ENCODE data around the gene ERCC6L2.

The ERCC6L2 gene

GRCh38 chr9:95891067-95891671 lies 15.7 kb downstream of the ERCC6L2 start:
- H3K4me3 ChIP-seq (ENCODE audit: low read depth, low read length), result no peak overlapping the region
- no peak overlapping the region for H2AFZ ChIP-seq
- TF ChIP-seq, protein P1, sequence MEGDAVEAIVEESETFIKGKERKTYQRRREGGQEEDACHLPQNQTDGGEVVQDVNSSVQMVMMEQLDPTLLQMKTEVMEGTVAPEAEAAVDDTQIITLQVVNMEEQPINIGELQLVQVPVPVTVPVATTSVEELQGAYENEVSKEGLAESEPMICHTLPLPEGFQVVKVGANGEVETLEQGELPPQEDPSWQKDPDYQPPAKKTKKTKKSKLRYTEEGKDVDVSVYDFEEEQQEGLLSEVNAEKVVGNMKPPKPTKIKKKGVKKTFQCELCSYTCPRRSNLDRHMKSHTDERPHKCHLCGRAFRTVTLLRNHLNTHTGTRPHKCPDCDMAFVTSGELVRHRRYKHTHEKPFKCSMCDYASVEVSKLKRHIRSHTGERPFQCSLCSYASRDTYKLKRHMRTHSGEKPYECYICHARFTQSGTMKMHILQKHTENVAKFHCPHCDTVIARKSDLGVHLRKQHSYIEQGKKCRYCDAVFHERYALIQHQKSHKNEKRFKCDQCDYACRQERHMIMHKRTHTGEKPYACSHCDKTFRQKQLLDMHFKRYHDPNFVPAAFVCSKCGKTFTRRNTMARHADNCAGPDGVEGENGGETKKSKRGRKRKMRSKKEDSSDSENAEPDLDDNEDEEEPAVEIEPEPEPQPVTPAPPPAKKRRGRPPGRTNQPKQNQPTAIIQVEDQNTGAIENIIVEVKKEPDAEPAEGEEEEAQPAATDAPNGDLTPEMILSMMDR (IDR thresholded peaks at IDR 0.05), result no peak
- H3K79me2 ChIP-seq, result peaks cover 8% of the 10 kb centered on the region
- no peaks in the 10 kb centered on the region for H3K27me3 ChIP-seq (ENCODE audit: control insufficient read depth, insufficient read depth, low read length)
- no peak overlapping the region for H3K27ac ChIP-seq
- no peaks in the 10 kb centered on the region for H3K9me3 ChIP-seq (ENCODE audit: control insufficient read depth, low read length)
- no peak overlapping the region for H3K4me2 ChIP-seq (ENCODE audit: low read length)
- H3K4me1 ChIP-seq, result no peaks in the 10 kb centered on the region
- H3K36me3 ChIP-seq (ENCODE audit: control insufficient read depth, insufficient read depth, low read length), result no peaks in the 10 kb centered on the region
- H3K9ac ChIP-seq, result no peak overlapping the region

DNA sequence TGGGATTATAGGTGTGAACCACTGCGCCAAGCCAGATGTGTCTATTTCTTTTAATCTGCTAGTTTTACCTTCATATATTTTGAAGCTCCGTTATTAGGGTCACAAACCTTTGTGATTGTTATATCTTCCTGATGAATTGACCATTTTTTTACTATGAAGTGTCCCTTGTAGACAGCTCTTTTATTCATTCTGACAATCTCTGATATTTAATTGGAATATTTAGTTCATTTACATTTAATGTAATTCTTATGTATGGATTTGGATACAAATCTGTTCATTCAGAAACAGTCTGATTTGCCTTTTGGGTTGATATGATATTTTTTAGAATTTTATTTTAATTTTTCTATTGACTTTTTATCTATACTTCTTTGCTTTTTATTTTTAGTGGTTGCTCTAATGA lies 17.2 kb downstream of the ERCC6L2 start:
- Histone ChIP-seq H3K4me3 (ENCODE audit: low read depth, low read length) (no peak overlapping the region), H3K27ac (no peak overlapping the region), H3K79me2 (peaks cover 11% of the 10 kb centered on the region), H3K27me3 (ENCODE audit: control insufficient read depth, insufficient read depth, low read length) (no peaks in the 10 kb centered on the region), H2AFZ (no peak overlapping the region), H3K36me3 (ENCODE audit: control insufficient read depth, insufficient read depth, low read length) (no peaks in the 10 kb centered on the region), H3K9ac (no peak overlapping the region), H3K9me3 (ENCODE audit: control insufficient read depth, low read length) (no peaks in the 10 kb centered on the region), H3K4me2 (ENCODE audit: low read length) (no peak overlapping the region), H3K4me1 (no peaks in the 10 kb centered on the region)
- TF ChIP-seq, protein P1 (IDR thresholded peaks at IDR 0.05), result no peak

- Histone ChIP-seq H3K27ac (no peak overlapping the region), H3K79me2 (peaks cover 11% of the 10 kb centered on the region), H3K9ac (no peak overlapping the region), H3K9me3 (ENCODE audit: control insufficient read depth, low read length) (no peaks in the 10 kb centered on the region), H3K27me3 (ENCODE audit: control insufficient read depth, insufficient read depth, low read length) (no peaks in the 10 kb centered on the region), H3K36me3 (ENCODE audit: control insufficient read depth, insufficient read depth, low read length) (no peaks in the 10 kb centered on the region), H3K4me2 (ENCODE audit: low read length) (no peak overlapping the region), H2AFZ (no peak overlapping the region), H3K4me3 (ENCODE audit: low read depth, low read length) (no peak overlapping the region), H3K4me1 (no peaks in the 10 kb centered on the region)
- TF ChIP-seq, protein P1 (IDR thresholded peaks at IDR 0.05), result no peak
Measured at GRCh38 chr9:95896580-95896979, 21.1 kb downstream of the ERCC6L2 start.

- no peak overlapping the region for H2AFZ ChIP-seq
- H3K9me3 ChIP-seq (ENCODE audit: control insufficient read depth, low read length), result no peaks in the 10 kb centered on the region
- H3K4me1 ChIP-seq, result no peaks in the 10 kb centered on the region
- H3K27ac ChIP-seq, result no peak overlapping the region
- H3K79me2 ChIP-seq, result peaks cover 1% of the 10 kb centered on the region
- TF ChIP-seq, protein P1 (IDR thresholded peaks at IDR 0.05), result no peak
- H3K36me3 ChIP-seq (ENCODE audit: control insufficient read depth, insufficient read depth, low read length), result no peaks in the 10 kb centered on the region
- no peaks in the 10 kb centered on the region for H3K27me3 ChIP-seq (ENCODE audit: control insufficient read depth, insufficient read depth, low read length)
- no peak overlapping the region for H3K4me2 ChIP-seq (ENCODE audit: low read length)
- H3K4me3 ChIP-seq (ENCODE audit: low read depth, low read length), result no peak overlapping the region
- no peak overlapping the region for H3K9ac ChIP-seq
Measured at GRCh38 chr9:95901506-95901905, 26.0 kb downstream of the ERCC6L2 start.

DNA sequence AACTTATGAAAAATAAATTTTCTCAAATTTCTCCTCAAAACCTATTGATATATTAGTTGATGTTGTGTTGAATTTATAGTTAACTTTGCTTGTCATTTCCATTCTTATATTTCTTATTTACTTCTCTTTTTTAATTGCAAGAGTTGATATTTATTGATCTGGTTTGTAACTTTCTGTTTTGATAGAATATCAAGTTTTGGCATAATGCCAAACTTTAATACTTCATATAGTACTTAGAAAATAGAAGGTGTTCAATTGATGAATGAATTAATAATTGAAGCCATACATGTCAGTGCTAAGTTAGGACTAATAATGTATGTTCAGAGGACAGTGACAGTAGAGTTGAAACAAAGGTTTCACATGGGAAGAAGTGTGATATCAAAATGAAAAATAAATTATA lies 27.9 kb downstream of the ERCC6L2 start:
- Histone ChIP-seq H3K4me2 (ENCODE audit: low read length) (no peak overlapping the region), H3K36me3 (ENCODE audit: control insufficient read depth, insufficient read depth, low read length) (no peaks in the 10 kb centered on the region), H3K27me3 (ENCODE audit: control insufficient read depth, insufficient read depth, low read length) (no peaks in the 10 kb centered on the region), H3K4me3 (ENCODE audit: low read depth, low read length) (no peak overlapping the region), H3K79me2 (no peaks in the 10 kb centered on the region), H2AFZ (no peak overlapping the region), H3K9me3 (ENCODE audit: control insufficient read depth, low read length) (no peaks in the 10 kb centered on the region), H3K4me1 (peaks cover 4% of the 10 kb centered on the region), H3K9ac (no peak overlapping the region), H3K27ac (no peak overlapping the region)
- TF ChIP-seq, protein P1 (IDR thresholded peaks at IDR 0.05), result no peak
